PC-3 (cell line): ENCODE results near the gene KDF1.
A peak's percentile ranks its signal among the peaks of the same experiment; 100 is the strongest.

Source experiments
- CTCF ChIP-seq: fragments of 300-600 bp; sonication (generic); conservative IDR thresholded peaks from 2 replicates; pipeline ENCODE4 v1.5.1; 2017; ENCODE audit warnings: antibody characterized with exemption, low read depth, mild to moderate bottlenecking, low read length
- EZH2 ChIP-seq: fragments of 300-600 bp; sonication (generic); IDR thresholded peaks from one replicate; pipeline ENCODE4 v1.6.1; 2017; ENCODE audit warnings: antibody characterized with exemption, mild to moderate bottlenecking, low read length; ENCODE audit not compliant: unreplicated experiment

- TF ChIP-seq CTCF, result 0 out of 2 replicates have a peak, but pooled peaks have one; percentile 25
- TF ChIP-seq EZH2, result no peak
Measured at GRCh38 chr1:26991310-26992116, 31.2 kb upstream of the KDF1 start.
